GM19452 (cell line): ENCODE measurements around the gene PCP4L1.
A peak's percentile ranks its signal among the peaks of the same experiment; 100 is the strongest.
"Not testable (repeated sequence)": the region's sequence is repeated elsewhere in the genome, so short reads cannot be mapped to it uniquely, and the experiment has no call there.

ENCODE experiments used
- ATAC-seq: cut with Tn5 transposase; IDR thresholded peaks from one replicate; pipeline ENCODE4 v1.9.1; 2021; ENCODE audit not compliant: unreplicated experiment

The PCP4L1 gene

GRCh38 chr1:161258439-161259344, at the start of gene PCP4L1:
PCP4L1 (plus strand) TSS chr1:161258745; CDS start chr1:161258975, 230 bp downstream.
- no peak for ATAC-seq

- ATAC-seq = no peak
These were observed 48.6 kb upstream of the PCP4L1 start for GRCh38 chr1:161209790-161210409.

- ATAC-seq = no peak
These were observed 44.2 kb upstream of the PCP4L1 start for GRCh38 chr1:161214369-161214768.

GRCh38 chr1:161215076-161215475, 43.5 kb upstream of the PCP4L1 start, which contains the start of gene FCER1G:
FCER1G (plus strand) TSS chr1:161215295; CDS start chr1:161215322, 27 bp downstream.
- no peak for ATAC-seq

GRCh38 chr1:161216945-161217712, 41.4 kb upstream of the PCP4L1 start:
- ATAC-seq = peak; percentile 87

DNA sequence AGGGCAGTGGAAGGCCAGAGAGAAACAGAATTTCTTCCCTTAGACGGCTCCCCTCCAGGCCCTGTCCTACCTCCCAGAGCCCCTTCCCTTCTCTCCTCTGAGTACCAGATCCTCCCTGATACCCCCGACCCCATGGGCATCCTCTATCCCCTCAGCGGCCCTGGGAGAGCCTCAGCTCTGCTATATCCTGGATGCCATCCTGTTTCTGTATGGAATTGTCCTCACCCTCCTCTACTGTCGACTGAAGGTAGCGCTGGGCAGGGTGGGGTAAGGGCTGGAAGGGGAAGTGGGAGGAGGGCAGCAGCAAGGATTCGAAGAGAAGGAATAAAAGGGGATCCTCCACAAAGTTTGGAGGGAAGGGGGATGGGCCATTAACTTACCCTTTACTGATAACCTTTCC, 40.7 kb upstream of the PCP4L1 start:
- no peak for ATAC-seq

- ATAC-seq = no peak
These were observed 40.1 kb upstream of the PCP4L1 start for GRCh38 chr1:161218301-161219077.

- ATAC-seq = no peak
These were observed 39.3 kb upstream of the PCP4L1 start for GRCh38 chr1:161219078-161219892.

DNA sequence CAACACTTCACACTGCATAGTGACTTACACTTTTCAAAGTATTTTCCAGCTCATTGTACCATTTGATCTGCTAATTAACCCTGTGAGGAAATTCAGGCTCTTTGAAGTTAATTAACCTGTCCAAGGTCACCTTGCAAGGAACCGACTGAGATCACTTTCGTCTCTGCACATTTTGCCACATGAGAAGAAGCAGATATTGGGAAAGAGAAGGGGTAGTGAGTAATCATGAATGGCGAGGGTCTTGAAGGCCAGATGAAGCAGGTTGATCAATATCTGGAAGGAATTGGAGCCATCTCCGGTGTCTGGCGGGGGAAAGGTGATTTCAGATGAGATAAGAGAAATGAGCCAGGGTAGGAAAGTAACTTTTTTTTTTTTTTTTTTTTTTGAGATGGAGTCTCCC, 38.5 kb upstream of the PCP4L1 start:
- ATAC-seq = no peak

DNA sequence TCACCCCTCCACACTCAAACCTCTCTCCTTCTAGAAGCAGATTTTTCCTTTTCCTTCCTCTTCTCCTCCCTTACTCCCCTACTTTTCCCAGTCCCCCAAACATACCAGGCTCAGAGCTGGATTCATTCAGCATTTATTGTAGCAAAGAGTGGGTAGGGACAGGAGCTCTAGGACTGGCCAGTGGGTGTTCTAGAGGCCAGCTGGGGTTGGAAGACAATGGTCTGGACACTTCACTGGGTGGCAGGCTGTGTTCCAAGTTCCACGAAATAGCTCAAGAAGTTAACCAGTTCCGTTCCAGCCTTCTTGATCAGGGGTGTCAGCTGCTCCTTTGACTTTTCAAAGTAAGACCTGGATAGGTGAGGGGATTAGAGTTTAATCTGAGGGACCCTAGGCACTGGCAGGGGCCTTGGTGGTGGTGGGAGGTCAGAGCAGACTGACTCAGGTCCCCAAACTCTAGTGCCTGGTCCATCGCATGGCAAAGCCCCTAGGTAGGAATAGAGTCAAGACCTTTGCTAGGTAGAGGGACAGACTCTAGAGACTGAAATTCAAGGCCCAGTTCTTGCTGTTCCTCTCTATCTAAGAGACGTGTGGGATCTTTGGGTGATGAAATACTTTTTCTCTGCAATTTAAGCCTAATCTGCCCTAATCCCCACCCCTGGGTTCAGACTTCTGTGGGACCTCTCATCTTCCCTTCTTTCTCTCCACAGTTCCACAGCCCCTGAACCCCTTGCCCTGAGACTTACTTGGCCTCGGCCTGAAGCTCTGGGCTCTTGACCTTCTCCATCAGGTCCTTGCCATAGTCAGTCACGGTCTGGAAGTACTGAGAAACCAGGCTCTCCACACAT, 36.1 kb upstream of the PCP4L1 start:
- ATAC-seq = no peak

DNA sequence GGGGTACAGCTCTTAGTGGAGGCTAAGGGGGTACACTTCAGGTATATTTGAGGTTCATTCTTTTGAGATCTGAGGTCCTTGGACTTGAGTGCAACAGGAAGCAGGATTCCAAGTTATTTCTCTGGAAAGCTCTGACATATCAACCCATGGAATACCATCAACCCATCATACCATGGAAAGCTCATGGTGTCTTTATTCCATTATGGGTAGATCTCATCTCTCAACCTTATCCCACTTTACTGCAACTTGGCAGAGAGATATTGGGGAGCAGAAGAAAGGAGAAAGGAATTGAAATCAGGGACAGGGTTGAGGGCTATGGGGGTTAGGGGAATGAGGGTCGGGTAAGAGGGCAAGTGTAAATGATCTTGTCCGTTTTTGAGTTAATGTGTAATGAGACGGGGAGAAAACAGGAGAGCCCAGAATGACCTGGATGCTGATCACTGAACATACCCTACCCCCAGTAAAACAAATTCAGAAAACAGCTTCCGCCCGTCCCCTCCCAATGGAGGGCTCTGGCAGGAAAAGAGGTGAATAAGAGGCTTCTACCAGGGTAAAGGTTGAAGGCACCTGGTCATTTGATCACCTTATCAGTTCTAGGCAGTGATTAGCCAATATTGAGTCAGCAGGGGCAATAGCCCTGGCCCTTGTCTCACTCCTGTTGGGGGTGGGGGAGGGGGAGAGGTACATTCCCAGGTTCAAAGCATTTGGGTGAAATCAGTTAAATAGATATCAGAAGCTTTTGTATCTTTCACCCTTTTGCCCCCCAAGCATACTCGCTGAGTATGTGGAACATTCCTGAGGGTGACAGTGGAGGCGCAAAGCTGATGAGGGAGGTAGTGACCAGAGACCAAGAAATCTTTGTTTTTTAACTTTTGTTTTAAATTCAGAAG, 34.5 kb upstream of the PCP4L1 start:
- no peak for ATAC-seq

DNA sequence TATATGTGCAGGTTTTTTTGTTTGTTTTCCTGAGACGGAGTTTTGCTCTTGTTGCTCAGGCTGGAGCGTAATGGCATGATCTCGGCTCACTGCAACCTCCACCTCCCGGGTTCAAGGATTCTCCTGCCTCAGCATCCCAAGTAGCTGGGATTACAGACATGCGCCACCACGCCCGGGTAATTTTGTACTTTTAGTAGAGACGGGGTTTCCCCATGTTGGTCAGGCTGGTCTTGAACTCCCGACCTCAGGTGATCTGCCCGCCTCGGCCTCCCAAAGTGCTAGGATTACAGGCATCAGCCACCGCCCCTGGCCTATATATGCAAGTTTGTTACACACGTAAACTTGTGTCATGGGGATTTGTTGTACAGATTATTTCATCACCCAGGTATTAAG, 33.9 kb upstream of the PCP4L1 start:
- ATAC-seq = not testable (repeated sequence)

DNA sequence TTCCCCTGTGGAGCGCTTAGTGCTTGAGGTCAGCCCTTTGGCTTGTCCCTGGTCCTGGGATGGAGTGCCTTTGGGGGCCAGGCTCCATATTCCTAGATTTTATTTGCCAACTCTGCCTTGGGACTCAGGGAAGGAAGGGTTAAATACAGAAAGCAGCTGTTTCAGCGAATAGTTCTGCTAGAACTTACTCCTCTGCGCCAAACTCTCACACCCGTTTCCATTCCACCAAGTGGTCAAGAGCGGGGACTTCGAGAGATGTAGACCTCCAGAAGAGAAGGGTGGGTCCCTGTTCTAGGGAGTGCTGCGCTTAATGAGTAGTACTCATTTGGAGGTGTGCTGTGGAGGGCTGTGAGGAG, 33.4 kb upstream of the PCP4L1 start:
- ATAC-seq = no peak

DNA sequence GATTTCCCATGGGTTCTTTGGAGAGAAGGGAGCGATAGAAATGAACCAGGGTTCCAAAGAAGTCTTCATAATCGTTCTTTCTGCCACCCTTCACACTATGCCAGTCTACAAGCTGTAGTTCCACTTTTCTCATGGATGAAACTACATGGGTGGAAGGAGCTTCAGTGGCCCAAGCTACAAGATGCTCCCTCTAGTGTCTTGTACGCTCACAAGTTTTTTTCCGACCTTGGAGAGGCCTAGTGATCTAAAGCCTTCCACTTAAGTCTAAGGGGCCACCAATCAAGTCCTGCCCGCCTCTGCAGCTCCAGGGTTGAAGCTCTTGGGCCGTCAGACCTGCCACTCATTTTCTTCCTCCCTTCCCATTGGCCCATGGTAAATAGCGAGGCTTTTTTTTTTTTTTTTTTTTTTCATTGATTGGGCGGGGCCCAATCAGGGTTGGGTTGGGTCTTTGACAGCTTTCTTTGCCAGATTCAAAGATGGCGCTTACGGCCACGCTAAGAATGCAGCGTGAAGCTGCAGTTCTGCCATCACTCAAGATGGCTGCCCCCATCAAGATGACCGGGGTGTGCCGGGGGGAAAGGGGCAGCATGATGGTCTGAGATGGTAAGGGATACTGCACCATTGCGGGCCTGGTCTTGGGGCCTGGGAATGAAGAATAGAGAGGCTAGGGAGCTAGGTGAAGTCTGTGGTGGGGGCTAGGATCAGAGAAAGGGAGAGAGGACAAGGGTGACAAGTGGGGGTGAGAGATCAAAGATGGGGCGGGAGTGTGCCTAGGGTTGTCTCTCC, 32.8 kb upstream of the PCP4L1 start, which contains the start of gene TOMM40L:
Gene TOMM40L, plus strand, starts transcription at position 527 of the 786 bp plus-strand sequence. CDS start 430 bp downstream, outside the sequence.
- ATAC-seq = peak; percentile 93

- no peak for ATAC-seq
These were observed 32.2 kb upstream of the PCP4L1 start for GRCh38 chr1:161226320-161226711.

- no peak for ATAC-seq
These were observed 31.8 kb upstream of the PCP4L1 start for GRCh38 chr1:161226759-161227158.

DNA sequence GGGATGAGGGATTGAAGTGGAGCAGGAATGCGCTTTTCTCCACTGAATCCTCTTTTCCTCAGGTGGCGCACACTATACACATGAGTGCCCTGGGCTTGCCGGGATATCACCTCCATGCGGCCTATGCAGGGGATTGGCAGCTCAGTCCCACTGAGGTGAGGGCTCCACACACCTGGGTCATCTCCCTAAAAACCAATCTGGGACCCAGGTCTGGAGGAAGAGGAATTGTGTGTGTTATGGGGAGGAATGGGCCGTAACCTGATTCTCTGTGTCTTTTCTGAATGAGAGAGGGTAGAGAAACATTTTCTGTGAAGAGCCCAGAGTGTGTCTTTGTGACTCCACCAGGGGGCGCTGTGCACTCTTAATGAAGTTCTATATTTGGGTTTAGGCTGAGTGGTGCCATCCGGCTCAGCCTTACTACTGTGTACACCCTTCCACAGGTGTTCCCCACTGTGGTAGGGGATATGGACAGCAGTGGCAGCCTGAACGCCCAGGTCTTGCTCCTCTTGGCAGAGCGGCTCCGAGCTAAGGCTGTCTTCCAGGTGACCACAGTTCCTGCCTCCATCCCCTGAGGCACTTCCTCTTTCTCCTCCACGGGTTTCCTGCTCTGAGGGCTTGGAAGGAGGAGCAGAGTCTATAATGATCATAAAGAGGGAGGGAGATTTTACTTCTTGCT, 31.2 kb upstream of the PCP4L1 start:
- ATAC-seq = no peak
